Measurements from ENCODE around the gene VPS26B. TPM values are rescaled to one million over a fixed set of nuclear protein-coding genes. Genes with fewer than 3 reads are reported as not detected.
"Not testable (repeated sequence)": the region's sequence is repeated elsewhere in the genome, so short reads cannot be mapped to it uniquely, and the experiment has no call there.

VPS26B gene
- total RNA-seq, 1 donor from 2014 or later: 36.4 TPM

GRCh38 chr11:134276396-134277182 lies 52.1 kb downstream of the VPS26B start:
- DNase-seq (ENCODE audit: low spot score) (peak; percentile 33), ATAC-seq (peak; percentile 20)

DNA sequence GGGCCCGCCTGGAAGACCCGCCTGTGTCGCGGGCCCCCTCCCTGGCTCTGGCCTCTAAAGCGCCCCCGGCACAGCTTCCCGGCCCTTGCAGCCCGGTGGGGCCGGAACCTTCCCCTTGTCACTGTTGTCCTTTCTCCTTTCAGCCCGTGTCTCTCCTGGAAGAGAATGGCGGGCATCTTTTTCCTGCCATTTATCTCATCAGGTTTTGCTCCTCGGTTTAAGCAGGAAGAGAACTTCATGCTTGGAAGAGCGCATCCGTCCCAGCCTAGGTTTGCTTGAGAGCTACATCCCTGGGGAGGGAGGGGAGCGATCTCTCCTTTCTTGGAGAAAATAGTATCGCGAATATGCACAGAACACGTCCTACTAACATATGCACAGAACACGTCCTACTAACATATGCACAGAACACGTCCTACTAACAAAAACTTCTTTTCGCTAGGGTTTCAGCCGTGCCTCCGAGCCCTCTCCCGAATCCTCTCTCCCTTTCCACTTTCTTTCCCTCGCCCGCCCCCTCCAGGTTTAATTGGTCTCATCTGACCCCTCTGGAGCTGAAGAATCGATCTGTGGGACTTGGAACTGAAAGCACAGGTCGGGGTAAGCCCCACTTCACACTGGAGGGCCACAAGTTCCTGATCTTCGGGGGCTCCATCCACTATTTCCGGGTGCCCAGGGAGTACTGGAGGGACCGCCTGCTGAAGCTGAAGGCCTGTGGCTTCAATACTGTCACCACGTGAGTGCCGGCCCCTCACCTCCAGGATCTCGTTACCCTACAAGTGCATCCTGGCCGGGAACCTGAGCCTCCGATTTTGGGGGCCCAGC lies 52.9 kb downstream of the VPS26B start:
- DNase-seq (ENCODE audit: low spot score): peak; percentile 34
- no peak for ATAC-seq

GRCh38 chr11:134278356-134278755 lies 53.9 kb downstream of the VPS26B start:
- ATAC-seq (no peak), DNase-seq (ENCODE audit: low spot score) (peak; percentile 8)

GRCh38 chr11:134281635-134282034 lies 57.2 kb downstream of the VPS26B start:
- ATAC-seq; DNase-seq (ENCODE audit: low spot score): not testable (repeated sequence)

DNA sequence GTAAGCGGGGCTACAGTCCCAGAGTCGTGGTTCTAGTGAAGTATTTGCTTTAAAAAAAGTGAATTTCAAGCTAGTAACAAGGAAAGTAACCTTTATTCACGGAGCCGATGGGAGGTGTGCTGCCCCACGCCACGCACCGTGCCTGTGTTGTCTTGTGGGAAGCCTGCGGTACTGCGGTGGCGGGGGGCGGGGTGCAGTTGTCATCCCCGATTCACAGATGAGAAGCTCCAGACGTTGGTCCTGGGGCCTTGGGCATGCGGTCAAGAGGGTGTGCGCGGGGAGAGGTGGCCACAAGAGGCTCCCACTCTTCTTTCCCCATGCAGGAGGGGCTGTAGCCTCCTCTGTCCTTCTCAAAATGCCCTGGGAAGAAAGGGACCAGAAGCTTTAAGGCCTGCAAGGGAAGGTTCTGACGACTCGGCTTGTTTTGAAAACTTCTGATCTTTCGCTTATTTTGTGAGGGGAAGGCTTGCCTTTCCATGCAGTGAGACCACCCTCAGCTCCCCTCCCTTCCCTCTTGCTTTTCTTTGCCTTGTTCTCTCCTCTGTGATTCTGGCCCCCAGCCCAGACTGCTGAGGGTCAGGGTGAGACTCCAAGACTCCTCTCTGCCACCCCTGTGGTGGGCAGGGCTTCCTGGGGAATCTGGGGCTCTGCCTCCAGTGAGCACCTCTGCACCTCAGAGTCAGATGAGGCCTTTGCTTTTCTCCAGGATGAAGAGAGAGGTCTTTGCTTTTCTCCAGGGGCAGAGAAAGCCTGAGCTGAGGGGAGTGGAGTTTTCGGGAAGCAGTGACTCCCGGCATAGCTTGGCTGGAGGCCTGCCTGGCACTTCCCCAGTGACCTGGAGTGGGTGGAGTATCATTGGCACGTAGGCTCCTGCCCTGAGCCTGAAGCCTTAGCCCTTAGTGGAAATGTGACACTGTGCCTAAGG lies 57.9 kb downstream of the VPS26B start:
- ATAC-seq (peak; percentile 99), DNase-seq (ENCODE audit: low spot score) (peak; percentile 74)

- no peak for ATAC-seq
- DNase-seq (ENCODE audit: low spot score): no peak
These were observed 59.2 kb downstream of the VPS26B start for GRCh38 chr11:134283461-134284230.

DNA sequence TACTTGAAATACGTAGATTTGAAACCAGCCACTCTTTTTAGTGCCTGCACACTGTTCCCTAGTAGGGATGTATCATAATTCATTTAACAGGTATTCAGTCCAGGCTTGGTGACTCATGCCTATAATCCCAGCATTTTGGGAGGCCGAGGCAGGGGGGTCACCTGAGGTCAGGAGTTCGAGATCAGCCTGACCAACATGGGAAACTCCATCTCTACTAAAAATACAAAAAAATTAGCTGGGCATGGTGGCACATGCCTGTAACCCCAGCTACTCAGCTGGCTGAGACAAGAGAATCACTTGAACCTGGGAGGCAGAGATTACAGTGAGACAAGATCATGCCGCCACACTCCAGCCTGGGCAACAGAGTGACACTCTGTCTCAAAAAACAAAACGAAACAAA lies 59.9 kb downstream of the VPS26B start:
- ATAC-seq; DNase-seq (ENCODE audit: low spot score): not testable (repeated sequence)

GRCh38 chr11:134287561-134287960 lies 63.1 kb downstream of the VPS26B start:
- ATAC-seq: no peak
- DNase-seq (ENCODE audit: low spot score): no peak

DNA sequence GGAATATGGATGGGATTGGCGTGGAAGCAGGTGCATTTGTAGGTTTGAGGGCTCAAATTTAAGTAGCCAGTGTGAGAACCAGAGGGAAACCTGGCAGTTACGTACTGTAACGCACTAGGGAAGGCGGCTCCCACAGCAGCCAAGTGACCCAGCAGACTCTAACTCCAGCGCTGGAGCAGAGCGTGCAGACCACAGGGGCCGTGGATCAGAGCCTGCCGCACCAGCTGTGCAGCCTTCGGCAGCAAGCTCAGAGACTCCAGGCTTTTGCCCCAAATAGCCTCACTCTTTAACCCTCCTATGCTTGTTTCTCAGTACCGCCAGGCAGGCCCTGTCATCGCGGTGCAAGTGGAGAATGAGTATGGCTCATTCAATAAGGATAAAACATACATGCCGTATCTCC lies 64.0 kb downstream of the VPS26B start:
- ATAC-seq (no peak), DNase-seq (ENCODE audit: low spot score) (no peak)

DNA sequence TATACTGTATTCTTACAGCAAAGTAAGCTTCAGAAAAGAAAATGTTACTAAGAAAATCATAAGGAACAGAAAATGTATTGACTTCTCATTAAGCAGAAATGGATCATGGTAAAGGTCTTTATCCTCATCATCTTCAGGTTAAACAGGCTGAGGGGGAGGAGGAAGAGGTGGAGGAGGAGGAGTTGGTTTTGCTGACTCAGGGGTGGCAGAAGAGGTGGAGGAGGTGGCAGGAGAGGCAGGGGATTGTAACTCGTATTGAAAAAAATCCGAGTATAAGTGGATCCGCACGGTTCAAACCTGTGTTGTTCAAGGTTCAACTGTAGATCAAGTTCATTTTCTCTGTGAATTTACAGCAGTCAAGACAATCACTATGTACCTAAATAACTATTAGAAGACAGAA lies 64.7 kb downstream of the VPS26B start:
- ATAC-seq (no peak), DNase-seq (ENCODE audit: low spot score) (no peak)

DNA sequence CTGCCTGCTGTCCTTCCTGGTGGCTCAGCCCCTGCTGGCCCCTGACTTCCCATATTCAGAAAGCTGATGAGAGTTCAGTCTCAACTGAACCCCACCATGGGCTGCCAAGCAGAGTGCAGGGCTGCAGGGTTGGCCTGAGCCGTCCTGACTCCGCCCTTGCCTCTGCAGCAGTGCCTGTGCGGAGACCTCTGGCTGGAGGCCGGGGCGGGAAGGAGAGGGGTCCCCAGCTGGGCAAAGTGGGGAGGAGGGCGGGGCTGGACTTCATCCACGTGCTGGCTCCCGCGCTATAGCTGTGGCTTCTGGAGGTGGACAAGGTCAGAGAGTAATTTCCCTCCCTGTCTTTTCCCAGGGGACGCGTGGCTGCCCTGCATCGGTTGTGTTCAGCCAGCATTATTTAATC lies 65.3 kb downstream of the VPS26B start:
- ATAC-seq (no peak), DNase-seq (ENCODE audit: low spot score) (no peak)

DNA sequence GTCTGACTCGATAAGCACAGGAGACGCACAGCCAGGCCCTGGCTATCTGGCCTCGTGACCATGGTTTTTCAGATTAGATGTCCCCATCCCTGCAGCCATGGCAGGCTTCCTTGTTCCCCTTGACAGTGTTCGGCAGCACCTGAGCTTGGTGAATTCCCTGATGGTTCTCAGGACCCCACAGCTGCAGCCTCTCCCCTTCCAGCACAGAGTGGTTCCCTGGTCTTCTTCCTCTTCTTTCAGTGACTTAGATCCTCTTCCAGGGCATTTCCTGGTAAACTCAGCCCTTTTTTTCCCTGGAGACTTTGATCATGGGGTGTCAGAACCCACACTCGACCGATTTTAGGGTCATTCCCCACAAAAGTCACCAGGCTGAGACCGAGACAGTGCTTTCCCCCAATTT lies 66.2 kb downstream of the VPS26B start:
- ATAC-seq (no peak), DNase-seq (ENCODE audit: low spot score) (no peak)

GRCh38 chr11:134291196-134291595 lies 66.7 kb downstream of the VPS26B start:
- ATAC-seq (no peak), DNase-seq (ENCODE audit: low spot score) (no peak)

- ATAC-seq: no peak
- no peak for DNase-seq (ENCODE audit: low spot score)
These were observed 68.2 kb downstream of the VPS26B start for GRCh38 chr11:134292661-134293060.

GRCh38 chr11:134293119-134294113 lies 68.9 kb downstream of the VPS26B start:
- no peak for ATAC-seq
- no peak for DNase-seq (ENCODE audit: low spot score)

- DNase-seq (ENCODE audit: low spot score) (no peak), ATAC-seq (no peak)
These were observed 70.2 kb downstream of the VPS26B start for GRCh38 chr11:134294664-134295063.

Measured in left lobe of liver (tissue), 2 donors.